SU-DHL-6 (cell line): Measurements from ENCODE around the gene BMPR1B.

Source experiments
- H2AFZ ChIP-seq: fragments of 200-600 bp; sonication (generic); 2 replicates; pipeline ENCODE4 v1.6.1; 2014; ENCODE audit warnings: low read depth, mild to moderate bottlenecking, moderate library complexity, mixed read lengths, antibody characterized with exemption, low read length; ENCODE audit not compliant: severe bottlenecking
- H3F3A ChIP-seq: fragments of 200-600 bp; shearing (Covaris generic); 2 replicates; pipeline ENCODE4 v1.6.0; 2016; ENCODE audit warnings: antibody characterized with exemption, mild to moderate bottlenecking; ENCODE audit not compliant: insufficient read depth
- H3K27ac ChIP-seq: fragments of 200-600 bp; sonication (generic); 2 replicates; pipeline ENCODE4 v1.5.1; 2016; ENCODE audit warnings: low read depth, mild to moderate bottlenecking, low read length, moderate library complexity, mixed read lengths
- H3K27me3 ChIP-seq: fragments of 200-600 bp; sonication (generic), shearing (Covaris generic); 2 replicates; pipeline ENCODE4 v1.6.0; 2014; ENCODE audit warnings: mild to moderate bottlenecking, low read length
- H3K36me3 ChIP-seq: fragments of 200-600 bp; sonication (generic); 2 replicates; pipeline ENCODE4 v1.6.1; 2014; ENCODE audit warnings: mild to moderate bottlenecking, low read length, mixed read lengths
- H3K4me2 ChIP-seq: fragments of 300-600, 200-600 bp; shearing (Covaris generic), sonication (generic); 2 replicates; pipeline ENCODE4 v1.6.0; 2014; ENCODE audit warnings: low read length, low read depth, mild to moderate bottlenecking; ENCODE audit not compliant: poor library complexity, severe bottlenecking
- H3K4me3 ChIP-seq: fragments of 200-600 bp; sonication (generic); 2 replicates; pipeline ENCODE4 v1.5.1; 2014; ENCODE audit warnings: antibody characterized with exemption, low read length, mild to moderate bottlenecking, mixed read lengths; ENCODE audit not compliant: insufficient read depth, poor library complexity, severe bottlenecking
- H3K79me2 ChIP-seq: fragments of 200-600 bp; sonication (generic); 2 replicates; pipeline ENCODE4 v1.6.1; 2014; ENCODE audit warnings: mild to moderate bottlenecking, low read length, moderate library complexity; ENCODE audit not compliant: insufficient read depth
- H3K9ac ChIP-seq: fragments of 200-600 bp; sonication (generic); 2 replicates; pipeline ENCODE4 v1.7.0; 2014; ENCODE audit warnings: mild to moderate bottlenecking, low read length
- H3K9me2 ChIP-seq: fragments of 200-600 bp; sonication (generic); replicated peaks from 2 replicates; pipeline ENCODE4 v1.6.1; 2014; ENCODE audit warnings: low read length; ENCODE audit not compliant: insufficient read depth
- H3K9me3 ChIP-seq: fragments of 200-600 bp; sonication (generic); 2 replicates; pipeline ENCODE4 v1.6.1; 2014; ENCODE audit warnings: low read length, mixed read lengths; ENCODE audit not compliant: insufficient read depth
- H4K20me1 ChIP-seq: fragments of 200-600 bp; sonication (generic); 2 replicates; pipeline ENCODE4 v1.6.1; 2014; ENCODE audit warnings: low read depth, mild to moderate bottlenecking, antibody characterized with exemption, low read length, moderate library complexity, mixed read lengths
- CTCF ChIP-seq: fragments of 200-600 bp; sonication (generic); IDR thresholded peaks from one replicate; pipeline ENCODE4 v1.5.1; 2017; ENCODE audit warnings: antibody characterized with exemption, mild to moderate bottlenecking, low read length, moderate library complexity; ENCODE audit not compliant: insufficient read depth, poor library complexity, severe bottlenecking
- EZH2phosphoT487 ChIP-seq: fragments of 200-600 bp; sonication (generic), shearing (Covaris generic); conservative IDR thresholded peaks from 2 replicates; pipeline ENCODE4 v1.6.1; 2018; ENCODE audit warnings: mild to moderate bottlenecking, antibody characterized with exemption, low read length, moderate library complexity, mixed read lengths

The BMPR1B gene

DNA sequence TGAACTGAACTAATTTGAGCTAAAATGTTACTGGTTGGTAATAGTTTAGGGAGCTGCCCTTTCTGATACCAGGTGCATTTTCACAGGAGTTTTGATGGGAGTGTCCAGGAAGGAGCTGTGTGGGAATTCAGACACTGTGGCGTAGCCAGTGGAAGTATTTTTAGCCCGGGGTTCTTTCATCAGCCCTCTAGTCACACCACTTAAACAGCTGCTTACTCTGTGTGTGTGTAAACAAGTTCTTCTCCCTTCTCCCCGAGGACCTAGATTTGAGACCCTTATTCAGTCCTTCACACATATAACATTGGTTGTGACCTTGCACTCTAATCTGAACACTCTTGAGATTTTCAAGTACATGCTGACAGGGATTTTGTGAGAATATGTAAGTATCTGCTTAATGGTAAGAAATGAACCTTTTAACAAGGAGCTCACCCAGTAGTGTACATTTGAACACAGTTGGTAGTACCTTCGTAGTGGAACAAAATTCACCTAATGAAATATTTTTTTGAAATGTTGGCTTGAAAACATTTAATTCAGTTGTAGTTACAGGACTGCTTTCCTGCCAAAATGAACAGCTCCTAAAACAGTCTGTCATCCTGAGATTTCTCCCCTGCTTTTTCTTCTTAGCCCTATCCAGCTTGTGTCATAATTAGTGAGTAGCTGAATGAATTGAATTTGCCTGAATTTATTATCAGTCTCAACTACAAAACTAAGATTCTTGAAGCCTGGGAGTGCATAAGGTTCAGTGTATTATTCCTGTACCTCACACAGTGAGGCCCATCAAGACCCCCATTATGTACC lies 61.8 kb downstream of the BMPR1B start:
- no peak overlapping the region for H3K4me2 ChIP-seq
- TF ChIP-seq EZH2phosphoT487 (no peak), CTCF (no peak)
- H3K79me2 ChIP-seq, result no peaks in the 10 kb centered on the region
- no peak overlapping the region for H3K4me3 ChIP-seq
- H3K27me3 ChIP-seq, result no peaks in the 10 kb centered on the region
- no peaks in the 10 kb centered on the region for H3K9me3 ChIP-seq
- H3K27ac ChIP-seq, result no peak overlapping the region
- H3K9ac ChIP-seq, result no peak overlapping the region
- H3K36me3 ChIP-seq, result no peaks in the 10 kb centered on the region
- no peaks in the 10 kb centered on the region for H3F3A ChIP-seq
- H3K9me2 ChIP-seq, result no peaks in the 10 kb centered on the region
- no peak overlapping the region for H2AFZ ChIP-seq
- H4K20me1 ChIP-seq, result no peaks in the 10 kb centered on the region

GRCh38 chr4:94826206-94826605 lies 68.5 kb downstream of the BMPR1B start:
- H3K4me3 ChIP-seq, result no peak overlapping the region
- no peaks in the 10 kb centered on the region for H3K9me3 ChIP-seq
- no peaks in the 10 kb centered on the region for H3K27me3 ChIP-seq
- no peaks in the 10 kb centered on the region for H3K36me3 ChIP-seq
- no peak overlapping the region for H3K4me2 ChIP-seq
- no peak overlapping the region for H3K27ac ChIP-seq
- H3K9me2 ChIP-seq, result no peaks in the 10 kb centered on the region
- no peaks in the 10 kb centered on the region for H4K20me1 ChIP-seq
- TF ChIP-seq EZH2phosphoT487 (no peak), CTCF (no peak)
- no peaks in the 10 kb centered on the region for H3F3A ChIP-seq
- H2AFZ ChIP-seq, result no peak overlapping the region
- H3K79me2 ChIP-seq, result no peaks in the 10 kb centered on the region
- H3K9ac ChIP-seq, result no peak overlapping the region

DNA sequence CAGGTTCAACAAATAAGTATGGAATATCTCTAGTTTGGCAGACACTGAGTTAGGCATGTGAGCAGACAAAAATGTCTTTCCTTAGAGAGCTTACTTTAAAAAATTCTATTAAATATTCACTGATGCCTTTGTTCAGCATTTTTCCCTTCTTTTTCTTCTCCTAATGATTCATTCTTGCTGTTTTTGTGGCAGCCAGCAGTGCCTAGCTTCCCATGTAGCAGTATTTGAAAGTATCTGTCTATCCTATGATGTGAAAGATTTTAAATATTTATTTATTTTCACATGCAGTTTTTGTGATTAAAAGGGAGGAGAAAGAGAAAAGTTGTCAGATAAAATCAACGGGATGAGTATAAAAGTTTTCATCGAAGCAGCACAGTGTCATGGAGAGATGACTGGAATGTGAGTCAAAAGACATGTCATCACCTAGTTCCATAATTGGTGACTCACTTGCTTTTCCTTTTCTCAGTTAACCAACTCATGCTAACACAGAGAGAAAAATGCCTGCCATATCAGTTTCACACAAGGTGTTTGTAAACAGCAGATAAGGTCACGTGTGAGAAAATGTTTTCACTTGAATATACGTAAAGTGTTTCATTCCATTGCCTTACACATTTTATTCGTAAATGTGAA lies 69.8 kb downstream of the BMPR1B start:
- Histone ChIP-seq H3F3A (no peaks in the 10 kb centered on the region), H3K27ac (no peak overlapping the region), H3K9me2 (no peaks in the 10 kb centered on the region), H3K27me3 (no peaks in the 10 kb centered on the region), H4K20me1 (no peaks in the 10 kb centered on the region), H3K36me3 (no peaks in the 10 kb centered on the region), H3K9ac (no peak overlapping the region), H3K4me3 (no peak overlapping the region), H3K9me3 (no peaks in the 10 kb centered on the region), H2AFZ (no peak overlapping the region), H3K4me2 (no peak overlapping the region), H3K79me2 (no peaks in the 10 kb centered on the region)
- TF ChIP-seq EZH2phosphoT487 (no peak), CTCF (no peak)
